Liver (tissue), 9 donors: Measurements from ENCODE around the gene ACIN1. TPM values are rescaled to one million over a fixed set of nuclear protein-coding genes. Genes with fewer than 3 reads are reported as not detected.

Experiments
- DNase-seq: peaks from one replicate; pipeline ENCODE4 v3.0.0-alpha.2; 2017; ENCODE audit warnings: low spot score
- H3K27ac ChIP-seq, 2 donors: one replicate each; pipeline ENCODE4 v1.7.0; 2013; ENCODE audit warnings: inconsistent platforms in 2 of 2, low read length in 2 of 2, control low read depth in 1 of 2, low read depth in 1 of 2, mild to moderate bottlenecking in 1 of 2
- H3K27me3 ChIP-seq, 4 donors: one replicate each; pipeline versions ENCODE4 v1.6.1 to v1.7.0; 2013; ENCODE audit warnings: low read length in 3 of 4, inconsistent platforms in 1 of 4, mild to moderate bottlenecking in 1 of 4, moderate library complexity in 1 of 4; ENCODE audit not compliant: control insufficient read depth in 4 of 4, insufficient read depth in 4 of 4
- H3K36me3 ChIP-seq, 4 donors: one replicate each; pipeline versions ENCODE4 v1.6.1 to v1.7.0; 2013; ENCODE audit warnings: low read length in 3 of 4, mild to moderate bottlenecking in 3 of 4, low read depth in 1 of 4, moderate library complexity in 1 of 4; ENCODE audit not compliant: control insufficient read depth in 4 of 4, insufficient read depth in 3 of 4
- H3K4me1 ChIP-seq, 4 donors: one replicate each; pipeline versions ENCODE4 v1.6.1 to v1.7.0; 2013; ENCODE audit warnings: low read length in 3 of 4, mild to moderate bottlenecking in 3 of 4, moderate library complexity in 1 of 4; ENCODE audit not compliant: control insufficient read depth in 4 of 4, insufficient read depth in 4 of 4
- H3K4me3 ChIP-seq, 3 donors: one replicate each; pipeline versions ENCODE4 v1.6.1 to v1.7.0; 2013; ENCODE audit warnings: low read length in 3 of 3, control low read depth in 1 of 3, low read depth in 1 of 3, mild to moderate bottlenecking in 1 of 3
- H3K9ac ChIP-seq, 2 donors: one replicate each; pipeline ENCODE4 v1.7.0; 2013; ENCODE audit warnings: low read length in 2 of 2, mild to moderate bottlenecking in 2 of 2, moderate library complexity in 2 of 2, control low read depth in 1 of 2, low read depth in 1 of 2
- H3K9me3 ChIP-seq, 4 donors: one replicate each; pipeline versions ENCODE4 v1.6.1 to v1.7.0; 2013; ENCODE audit warnings: low read length in 3 of 4; ENCODE audit not compliant: control insufficient read depth in 4 of 4
- FOXA1 ChIP-seq: IDR thresholded peaks from 2 replicates; pipeline ENCODE4 v1.6.1; 2016; ENCODE audit warnings: antibody characterized with exemption
- HNF4A ChIP-seq, 2 donors: conservative IDR thresholded peaks; 2 replicates each; pipeline ENCODE4 v1.6.1; 2016; ENCODE audit warnings: antibody characterized with exemption in 2 of 2, mild to moderate bottlenecking in 2 of 2
- HNF4G ChIP-seq: IDR thresholded peaks from 2 replicates; pipeline ENCODE4 v1.6.1; 2016; ENCODE audit warnings: antibody characterized with exemption
- JUND ChIP-seq, 2 donors: IDR thresholded peaks; 2 replicates each; pipeline ENCODE4 v1.6.1; 2016; ENCODE audit warnings: antibody characterized with exemption in 2 of 2
- NR2F2 ChIP-seq: IDR thresholded peaks from 2 replicates; pipeline ENCODE4 v1.6.1; 2016; ENCODE audit warnings: antibody characterized with exemption
- RAD21 ChIP-seq, 2 donors: IDR thresholded peaks; 2 replicates each; pipeline ENCODE4 v1.6.1; 2016; ENCODE audit warnings: antibody characterized with exemption in 2 of 2, mild to moderate bottlenecking in 2 of 2
- REST ChIP-seq: IDR thresholded peaks from 2 replicates; pipeline ENCODE4 v1.6.1; 2016; ENCODE audit warnings: antibody characterized with exemption, mild to moderate bottlenecking
- RXRA ChIP-seq, 2 donors: IDR thresholded peaks; 2 replicates each; pipeline ENCODE4 v1.6.1; 2017 to 2018; ENCODE audit warnings: antibody characterized with exemption in 2 of 2, mild to moderate bottlenecking in 1 of 2
- SP1 ChIP-seq: IDR thresholded peaks from 2 replicates; pipeline ENCODE4 v1.6.1; 2018; ENCODE audit warnings: antibody characterized with exemption, mild to moderate bottlenecking
- WGBS: extraction: QIAGEN DNeasy Blood & Tissue Kit; methylation state at CpG from one replicate; pipeline ENCODE4 v1.1.7; 2013; 5-methylcytosine and 5-hydroxymethylcytosine counted together
- polyA plus RNA-seq, 2 donors: library from polyadenylated mRNA; stranded (reverse) in 1 of 2; unstranded in 1 of 2; fragments of 200-250 nt in 1 of 2; fragments of >200 nt in 1 of 2; fragmentation: Nextera tagmentation in 1 of 2; extraction: Ambion mirVana in 1 of 2; gene quantifications; one replicate each; pipeline versions ENCODE4 v1.2.1 to v1.2.3, GENCODE V29; 2013 to 2015
- total RNA-seq, 2 donors: library from RNA; depleted of rRNA; stranded (reverse); fragments of >200 nt; gene quantifications; one replicate each; pipeline ENCODE4 v1.2.3, GENCODE V29; 2014
- TF ChIP-seq, protein P1 (sequence below): IDR thresholded peaks from 2 replicates; pipeline ENCODE4 v1.6.1; 2016; ENCODE audit warnings: antibody characterized with exemption
- TF ChIP-seq, protein P2 (sequence below): IDR thresholded peaks from 2 replicates; pipeline ENCODE4 v1.6.1; 2016; ENCODE audit warnings: antibody characterized with exemption
- TF ChIP-seq, protein P3 (sequence below): fragments of 150-350 bp; IDR thresholded peaks from 2 replicates; pipeline ENCODE4 v1.5.1; 2017; ENCODE audit warnings: improper control_type of control experiment, low read depth, low read length; ENCODE audit not compliant: missing input control
- TF ChIP-seq, protein P4 (sequence below): IDR thresholded peaks from 2 replicates; pipeline ENCODE4 v1.6.1; 2016; ENCODE audit warnings: antibody characterized with exemption
- donor health status: healthy.
- donor health status: healthy.
- donor health status: healthy.
- donor health status: healthy.
- donor health status: healthy.

ACIN1 gene
- total and polyA plus RNA-seq, 4 donors: 8.1 to 50.6 (median 37.1) TPM

- no peak overlapping the region for H3K9ac ChIP-seq
- 75% methylated on average over 10 of the region's 10 CpGs for WGBS
- peaks cover 0 to 8% (median 2%) of the 10 kb centered on the region in 4 donors for H3K36me3 ChIP-seq
- H3K27ac ChIP-seq: no peak overlapping the region
- peaks cover 0 to 7% (median 2%) of the 10 kb centered on the region in 4 donors for H3K4me1 ChIP-seq
- H3K27me3 ChIP-seq: no peaks in the 10 kb centered on the region
- TF ChIP-seq, protein P1, sequence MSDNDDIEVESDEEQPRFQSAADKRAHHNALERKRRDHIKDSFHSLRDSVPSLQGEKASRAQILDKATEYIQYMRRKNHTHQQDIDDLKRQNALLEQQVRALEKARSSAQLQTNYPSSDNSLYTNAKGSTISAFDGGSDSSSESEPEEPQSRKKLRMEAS: no peak
- TF ChIP-seq NR2F2 (no peak), RXRA (IDR thresholded peaks at IDR 0.05) (no peak), FOXA1 (no peak), SP1 (no peak)
- TF ChIP-seq, protein P2, sequence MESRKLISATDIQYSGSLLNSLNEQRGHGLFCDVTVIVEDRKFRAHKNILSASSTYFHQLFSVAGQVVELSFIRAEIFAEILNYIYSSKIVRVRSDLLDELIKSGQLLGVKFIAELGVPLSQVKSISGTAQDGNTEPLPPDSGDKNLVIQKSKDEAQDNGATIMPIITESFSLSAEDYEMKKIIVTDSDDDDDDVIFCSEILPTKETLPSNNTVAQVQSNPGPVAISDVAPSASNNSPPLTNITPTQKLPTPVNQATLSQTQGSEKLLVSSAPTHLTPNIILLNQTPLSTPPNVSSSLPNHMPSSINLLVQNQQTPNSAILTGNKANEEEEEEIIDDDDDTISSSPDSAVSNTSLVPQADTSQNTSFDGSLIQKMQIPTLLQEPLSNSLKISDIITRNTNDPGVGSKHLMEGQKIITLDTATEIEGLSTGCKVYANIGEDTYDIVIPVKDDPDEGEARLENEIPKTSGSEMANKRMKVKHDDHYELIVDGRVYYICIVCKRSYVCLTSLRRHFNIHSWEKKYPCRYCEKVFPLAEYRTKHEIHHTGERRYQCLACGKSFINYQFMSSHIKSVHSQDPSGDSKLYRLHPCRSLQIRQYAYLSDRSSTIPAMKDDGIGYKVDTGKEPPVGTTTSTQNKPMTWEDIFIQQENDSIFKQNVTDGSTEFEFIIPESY: no peak
- TF ChIP-seq, protein P3, sequence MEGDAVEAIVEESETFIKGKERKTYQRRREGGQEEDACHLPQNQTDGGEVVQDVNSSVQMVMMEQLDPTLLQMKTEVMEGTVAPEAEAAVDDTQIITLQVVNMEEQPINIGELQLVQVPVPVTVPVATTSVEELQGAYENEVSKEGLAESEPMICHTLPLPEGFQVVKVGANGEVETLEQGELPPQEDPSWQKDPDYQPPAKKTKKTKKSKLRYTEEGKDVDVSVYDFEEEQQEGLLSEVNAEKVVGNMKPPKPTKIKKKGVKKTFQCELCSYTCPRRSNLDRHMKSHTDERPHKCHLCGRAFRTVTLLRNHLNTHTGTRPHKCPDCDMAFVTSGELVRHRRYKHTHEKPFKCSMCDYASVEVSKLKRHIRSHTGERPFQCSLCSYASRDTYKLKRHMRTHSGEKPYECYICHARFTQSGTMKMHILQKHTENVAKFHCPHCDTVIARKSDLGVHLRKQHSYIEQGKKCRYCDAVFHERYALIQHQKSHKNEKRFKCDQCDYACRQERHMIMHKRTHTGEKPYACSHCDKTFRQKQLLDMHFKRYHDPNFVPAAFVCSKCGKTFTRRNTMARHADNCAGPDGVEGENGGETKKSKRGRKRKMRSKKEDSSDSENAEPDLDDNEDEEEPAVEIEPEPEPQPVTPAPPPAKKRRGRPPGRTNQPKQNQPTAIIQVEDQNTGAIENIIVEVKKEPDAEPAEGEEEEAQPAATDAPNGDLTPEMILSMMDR: no peak
- DNase-seq: no peak
- H3K9me3 ChIP-seq: no peaks in the 10 kb centered on the region
- H3K4me3 ChIP-seq: no peak overlapping the region
Observed at GRCh38 chr14:23099212-23099861, 4.4 kb upstream of the ACIN1 start.

DNA sequence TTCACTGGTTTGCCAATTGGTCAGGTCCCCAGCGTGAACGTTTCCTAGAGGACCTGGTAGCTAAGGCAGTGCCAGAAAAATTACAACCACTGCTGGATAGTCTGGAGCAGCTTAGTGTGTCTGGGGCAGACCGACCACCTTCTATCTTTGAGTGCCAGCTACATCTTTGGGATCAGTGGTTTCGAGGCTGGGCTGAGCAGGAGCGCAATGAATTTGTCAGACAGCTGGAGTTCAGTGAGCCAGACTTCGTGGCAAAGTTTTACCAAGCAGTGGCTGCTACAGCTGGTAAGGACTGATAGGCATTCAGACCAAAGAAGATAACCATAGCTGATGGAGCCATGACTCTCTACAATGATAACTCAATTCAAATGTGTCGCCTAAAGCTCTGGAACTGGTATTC, 2.9 kb upstream of the ACIN1 start:
- 90% methylated on average over 7 of the region's 7 CpGs for WGBS
- no peaks in the 10 kb centered on the region for H3K27me3 ChIP-seq
- DNase-seq: no peak
- no peak overlapping the region for H3K4me3 ChIP-seq
- H3K9ac ChIP-seq: no peak overlapping the region
- H3K27ac ChIP-seq: no peak overlapping the region
- no peak for TF ChIP-seq RXRA (IDR thresholded peaks at IDR 0.05)
- TF ChIP-seq JUND (IDR thresholded peaks at IDR 0.05): no peak
- no peak for TF ChIP-seq HNF4A (conservative IDR thresholded peaks at IDR 0.05)
- TF ChIP-seq FOXA1: no peak
- TF ChIP-seq, protein P2: no peak
- TF ChIP-seq, protein P4, sequence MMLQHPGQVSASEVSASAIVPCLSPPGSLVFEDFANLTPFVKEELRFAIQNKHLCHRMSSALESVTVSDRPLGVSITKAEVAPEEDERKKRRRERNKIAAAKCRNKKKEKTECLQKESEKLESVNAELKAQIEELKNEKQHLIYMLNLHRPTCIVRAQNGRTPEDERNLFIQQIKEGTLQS: no peak
- TF ChIP-seq SP1: no peak
- no peak for TF ChIP-seq HNF4G
- TF ChIP-seq, protein P3: no peak
- no peak for TF ChIP-seq RAD21 (IDR thresholded peaks at IDR 0.05)
- no peak for TF ChIP-seq REST
- peaks cover 0 to 8% (median 2%) of the 10 kb centered on the region in 4 donors for H3K36me3 ChIP-seq
- H3K4me1 ChIP-seq: peaks cover 0 to 20% (median 10%) of the 10 kb centered on the region in 4 donors
- no peaks in the 10 kb centered on the region for H3K9me3 ChIP-seq
